HEK293 (cell line): Measurements from ENCODE around the gene IRF7.
A peak's percentile ranks its signal among the peaks of the same experiment; 100 is the strongest.

Experiments
- PRDM4 ChIP-seq: fragments of 450-650 bp; formaldehyde crosslinking; IDR thresholded peaks from 2 replicates; pipeline ENCODE4 v1.5.1; 2017; ENCODE audit warnings: missing biosample characterization, missing genetic modification characterization
- SETDB1 ChIP-seq: IDR thresholded peaks from one replicate; pipeline ENCODE4 v1.6.1; 2017; ENCODE audit warnings: mild to moderate bottlenecking, low read length, moderate library complexity, mixed read lengths; ENCODE audit not compliant: insufficient read length
- WT1 ChIP-seq: fragments of 450-650 bp; formaldehyde crosslinking; IDR thresholded peaks from 2 replicates; pipeline ENCODE4 v1.5.1; 2016; ENCODE audit warnings: missing biosample characterization, missing genetic modification characterization
- ZBTB1 ChIP-seq: fragments of 450-650 bp; formaldehyde crosslinking; IDR thresholded peaks from 2 replicates; pipeline ENCODE4 v1.5.1; 2016; ENCODE audit warnings: missing biosample characterization, missing genetic modification characterization
- ZBTB11 ChIP-seq: fragments of 450-650 bp; formaldehyde crosslinking; conservative IDR thresholded peaks from 2 replicates; pipeline ENCODE4 v1.5.1; 2016; ENCODE audit warnings: low read depth, missing biosample characterization, missing genetic modification characterization
- ZBTB48 ChIP-seq: fragments of 450-650 bp; formaldehyde crosslinking; IDR thresholded peaks from 2 replicates; pipeline ENCODE4 v1.5.1; 2016; ENCODE audit warnings: missing biosample characterization, missing genetic modification characterization
- ZEB2 ChIP-seq: fragments of 450-650 bp; formaldehyde crosslinking; IDR thresholded peaks from 2 replicates; pipeline ENCODE4 v1.5.1; 2016; ENCODE audit warnings: missing biosample characterization, missing genetic modification characterization
- ZNF174 ChIP-seq: fragments of 450-650 bp; formaldehyde crosslinking; IDR thresholded peaks from 2 replicates; pipeline ENCODE4 v1.5.0; 2017; ENCODE audit warnings: missing biosample characterization, mild to moderate bottlenecking, missing genetic modification characterization
- ZNF175 ChIP-seq: fragments of 450-650 bp; formaldehyde crosslinking; IDR thresholded peaks from 2 replicates; pipeline ENCODE4 v1.5.1; 2016; ENCODE audit warnings: missing biosample characterization, missing genetic modification characterization
- ZNF19 ChIP-seq: fragments of 450-650 bp; formaldehyde crosslinking; IDR thresholded peaks from 2 replicates; pipeline ENCODE4; 2016; ENCODE audit warnings: missing biosample characterization, missing genetic modification characterization, low read depth
- ZNF221 ChIP-seq: fragments of 450-650 bp; formaldehyde crosslinking; IDR thresholded peaks from 2 replicates; pipeline ENCODE4 v1.5.1; 2017; ENCODE audit warnings: missing biosample characterization, missing genetic modification characterization, borderline replicate concordance
- ZNF26 ChIP-seq: fragments of 450-650 bp; formaldehyde crosslinking; IDR thresholded peaks from 2 replicates; pipeline ENCODE4 v1.5.1; 2016; ENCODE audit warnings: missing biosample characterization, missing genetic modification characterization
- ZNF274 ChIP-seq, 2 experiments: fragments of 200-500 bp in 1 of 2; fragments of 450-650 bp in 1 of 2; sonication (Bioruptor generic) in 1 of 2; formaldehyde crosslinking in 1 of 2; IDR thresholded peaks; 2 replicates each; pipeline versions ENCODE4 v1.5.1 to v1.6.1; 2014 to 2016; ENCODE audit warnings: borderline replicate concordance in 1 of 2, inconsistent platforms in 1 of 2, low read length in 1 of 2, missing biosample characterization in 1 of 2, missing genetic modification characterization in 1 of 2
- ZNF426 ChIP-seq: fragments of 450-650 bp; formaldehyde crosslinking; IDR thresholded peaks from 2 replicates; pipeline ENCODE4 v1.5.1; 2017; ENCODE audit warnings: missing biosample characterization, missing genetic modification characterization, mild to moderate bottlenecking, inconsistent platforms, moderate library complexity
- ZNF596 ChIP-seq: fragments of 450-650 bp; IDR thresholded peaks from 2 replicates; pipeline ENCODE4 v1.5.0; 2018; ENCODE audit warnings: missing biosample characterization, mild to moderate bottlenecking, missing genetic modification characterization, moderate library complexity
- ZSCAN18 ChIP-seq: fragments of 450-650 bp; formaldehyde crosslinking; IDR thresholded peaks from 2 replicates; pipeline ENCODE4 v1.5.1; 2016; ENCODE audit warnings: missing biosample characterization, missing genetic modification characterization
- ZSCAN30 ChIP-seq: fragments of 450-650 bp; IDR thresholded peaks from 2 replicates; pipeline ENCODE4 v1.5.1; 2018; ENCODE audit warnings: missing biosample characterization, mild to moderate bottlenecking, missing genetic modification characterization, moderate library complexity
- ZSCAN5A ChIP-seq: fragments of 450-650 bp; formaldehyde crosslinking; IDR thresholded peaks from 2 replicates; pipeline ENCODE4 v1.5.1; 2016; ENCODE audit warnings: missing biosample characterization, missing genetic modification characterization
- TF ChIP-seq, protein P1 (sequence below): fragments of 450-650 bp; formaldehyde crosslinking; IDR thresholded peaks from 2 replicates; pipeline ENCODE4; 2016; ENCODE audit warnings: missing biosample characterization, missing genetic modification characterization
- TF ChIP-seq, protein P2 (sequence below): fragments of 450-650 bp; formaldehyde crosslinking; IDR thresholded peaks from 2 replicates; pipeline ENCODE4 v1.5.1; 2017; ENCODE audit warnings: missing biosample characterization, mild to moderate bottlenecking, missing genetic modification characterization, moderate library complexity
- TF ChIP-seq, protein P3 (sequence below): fragments of 450-650 bp; formaldehyde crosslinking; IDR thresholded peaks from 2 replicates; pipeline ENCODE4 v1.5.1; 2016; ENCODE audit warnings: missing biosample characterization, missing genetic modification characterization

Gene IRF7

GRCh38 chr11:575996-576768 is 39.6 kb downstream of the IRF7 start, which contains the start of gene PHRF1 (continued):
- TF ChIP-seq, protein P1, sequence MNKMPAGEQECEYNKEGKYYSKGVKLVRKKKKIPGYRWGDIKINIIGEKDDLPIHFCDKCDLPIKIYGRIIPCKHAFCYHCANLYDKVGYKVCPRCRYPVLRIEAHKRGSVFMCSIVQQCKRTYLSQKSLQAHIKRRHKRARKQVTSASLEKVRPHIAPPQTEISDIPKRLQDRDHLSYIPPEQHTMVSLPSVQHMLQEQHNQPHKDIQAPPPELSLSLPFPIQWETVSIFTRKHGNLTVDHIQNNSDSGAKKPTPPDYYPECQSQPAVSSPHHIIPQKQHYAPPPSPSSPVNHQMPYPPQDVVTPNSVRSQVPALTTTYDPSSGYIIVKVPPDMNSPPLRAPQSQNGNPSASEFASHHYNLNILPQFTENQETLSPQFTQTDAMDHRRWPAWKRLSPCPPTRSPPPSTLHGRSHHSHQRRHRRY (tag by site-specific recombination), result no peak
- TF ChIP-seq ZNF175, result no peak
- TF ChIP-seq ZNF174 (tag by site-specific recombination), result no peak
- no peak for TF ChIP-seq ZSCAN18 (tag by site-specific recombination)
- peak; percentile 57 for TF ChIP-seq ZEB2 (tag by site-specific recombination)
- peak; percentile 46; the same call in 1 of the 2 replicates for TF ChIP-seq ZSCAN30 (tag by site-specific recombination)
- no peak for TF ChIP-seq ZNF426 (tag by site-specific recombination)
- TF ChIP-seq WT1 (tag by site-specific recombination), result no peak
- TF ChIP-seq ZBTB48 (tag by site-specific recombination), result no peak
- TF ChIP-seq ZNF596, result no peak
- TF ChIP-seq ZNF26 (tag by site-specific recombination), result no peak
- TF ChIP-seq ZBTB11 (tag by site-specific recombination), result peak; percentile 95
- TF ChIP-seq ZNF274 (IDR thresholded peaks at IDR 0.05; ENCODE audit: low read length), result no peak
- TF ChIP-seq ZNF274 (tag by site-specific recombination; IDR thresholded peaks at IDR 0.05; ENCODE audit: borderline replicate concordance), result no peak
- TF ChIP-seq, protein P2, sequence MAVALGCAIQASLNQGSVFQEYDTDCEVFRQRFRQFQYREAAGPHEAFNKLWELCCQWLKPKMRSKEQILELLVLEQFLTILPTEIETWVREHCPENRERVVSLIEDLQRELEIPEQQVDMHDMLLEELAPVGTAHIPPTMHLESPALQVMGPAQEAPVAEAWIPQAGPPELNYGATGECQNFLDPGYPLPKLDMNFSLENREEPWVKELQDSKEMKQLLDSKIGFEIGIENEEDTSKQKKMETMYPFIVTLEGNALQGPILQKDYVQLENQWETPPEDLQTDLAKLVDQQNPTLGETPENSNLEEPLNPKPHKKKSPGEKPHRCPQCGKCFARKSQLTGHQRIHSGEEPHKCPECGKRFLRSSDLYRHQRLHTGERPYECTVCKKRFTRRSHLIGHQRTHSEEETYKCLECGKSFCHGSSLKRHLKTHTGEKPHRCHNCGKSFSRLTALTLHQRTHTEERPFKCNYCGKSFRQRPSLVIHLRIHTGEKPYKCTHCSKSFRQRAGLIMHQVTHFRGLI (tag by site-specific recombination), result no peak
- 0 out of 2 replicates have a peak, but pooled peaks have one; percentile 41 for TF ChIP-seq PRDM4 (tag by site-specific recombination)
- TF ChIP-seq ZNF19, result no peak
- TF ChIP-seq ZSCAN5A (tag by site-specific recombination), result no peak
- no peak for TF ChIP-seq ZBTB1
- no peak for TF ChIP-seq SETDB1
- no peak for TF ChIP-seq ZNF221 (tag by site-specific recombination)
- TF ChIP-seq, protein P3, sequence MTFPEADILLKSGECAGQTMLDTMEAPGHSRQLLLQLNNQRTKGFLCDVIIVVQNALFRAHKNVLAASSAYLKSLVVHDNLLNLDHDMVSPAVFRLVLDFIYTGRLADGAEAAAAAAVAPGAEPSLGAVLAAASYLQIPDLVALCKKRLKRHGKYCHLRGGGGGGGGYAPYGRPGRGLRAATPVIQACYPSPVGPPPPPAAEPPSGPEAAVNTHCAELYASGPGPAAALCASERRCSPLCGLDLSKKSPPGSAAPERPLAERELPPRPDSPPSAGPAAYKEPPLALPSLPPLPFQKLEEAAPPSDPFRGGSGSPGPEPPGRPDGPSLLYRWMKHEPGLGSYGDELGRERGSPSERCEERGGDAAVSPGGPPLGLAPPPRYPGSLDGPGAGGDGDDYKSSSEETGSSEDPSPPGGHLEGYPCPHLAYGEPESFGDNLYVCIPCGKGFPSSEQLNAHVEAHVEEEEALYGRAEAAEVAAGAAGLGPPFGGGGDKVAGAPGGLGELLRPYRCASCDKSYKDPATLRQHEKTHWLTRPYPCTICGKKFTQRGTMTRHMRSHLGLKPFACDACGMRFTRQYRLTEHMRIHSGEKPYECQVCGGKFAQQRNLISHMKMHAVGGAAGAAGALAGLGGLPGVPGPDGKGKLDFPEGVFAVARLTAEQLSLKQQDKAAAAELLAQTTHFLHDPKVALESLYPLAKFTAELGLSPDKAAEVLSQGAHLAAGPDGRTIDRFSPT (tag by site-specific recombination), result no peak
